ENCODE data around the gene NINL.
"Not testable (repeated sequence)": the region's sequence is repeated elsewhere in the genome, so short reads cannot be mapped to it uniquely, and the experiment has no call there.

The NINL gene

GRCh38 chr20:25601659-25602058 is 16.3 kb upstream of the NINL start:
- Histone ChIP-seq H3K36me3 (no peaks in the 10 kb centered on the region), H3K4me3 (ENCODE audit: low read depth, low read length) (no peak overlapping the region), H3K27ac (no peak overlapping the region), H3K9me3 (ENCODE audit: severe bottlenecking) (no peaks in the 10 kb centered on the region), H3K27me3 (ENCODE audit: insufficient read depth, low read depth, severe bottlenecking) (no peaks in the 10 kb centered on the region)
- no peak for DNase-seq
- no peak for TF ChIP-seq CTCF (IDR thresholded peaks at IDR 0.05; ENCODE audit: low read depth, low read length)

GRCh38 chr20:25600632-25601031 is 15.3 kb upstream of the NINL start:
- Histone ChIP-seq H3K27me3 (ENCODE audit: insufficient read depth, low read depth, severe bottlenecking) (no peaks in the 10 kb centered on the region), H3K27ac (no peak overlapping the region)
- TF ChIP-seq CTCF (IDR thresholded peaks at IDR 0.05; ENCODE audit: low read depth, low read length) = no peak

GRCh38 chr20:25592135-25592852 is 7.0 kb upstream of the NINL start:
- no peaks in the 10 kb centered on the region for H3K36me3 ChIP-seq
- no peaks in the 10 kb centered on the region for H3K9me3 ChIP-seq (ENCODE audit: severe bottlenecking)
- no peak overlapping the region for H3K27ac ChIP-seq
- no peaks in the 10 kb centered on the region for H3K27me3 ChIP-seq (ENCODE audit: insufficient read depth, low read depth, severe bottlenecking)
- TF ChIP-seq CTCF (IDR thresholded peaks at IDR 0.05; ENCODE audit: low read depth, low read length) = no peak
- no peak overlapping the region for H3K4me3 ChIP-seq (ENCODE audit: low read depth, low read length)
- no peak for DNase-seq

More at GRCh38 chr20:25600632-25601031, 15.3 kb upstream of the NINL start:
- DNase-seq = no peak
- Histone ChIP-seq H3K9me3 (ENCODE audit: severe bottlenecking) (no peaks in the 10 kb centered on the region), H3K36me3 (no peaks in the 10 kb centered on the region), H3K4me3 (ENCODE audit: low read depth, low read length) (no peak overlapping the region)

- H3K36me3 ChIP-seq; H3K27ac ChIP-seq; H3K9me3 ChIP-seq (ENCODE audit: severe bottlenecking); H3K27me3 ChIP-seq (ENCODE audit: insufficient read depth, low read depth, severe bottlenecking); DNase-seq; H3K4me3 ChIP-seq (ENCODE audit: low read depth, low read length): not testable (repeated sequence)
Measured at GRCh38 chr20:25590778-25591177, 5.4 kb upstream of the NINL start.

GRCh38 chr20:25588491-25588890 is 3.2 kb upstream of the NINL start:
- Histone ChIP-seq H3K27me3 (ENCODE audit: insufficient read depth, low read depth, severe bottlenecking) (no peaks in the 10 kb centered on the region), H3K4me3 (ENCODE audit: low read depth, low read length) (no peak overlapping the region), H3K9me3 (ENCODE audit: severe bottlenecking) (no peaks in the 10 kb centered on the region), H3K36me3 (no peaks in the 10 kb centered on the region; the same call in 1 of the 2 replicates), H3K27ac (no peak overlapping the region)
- no peak for TF ChIP-seq CTCF (IDR thresholded peaks at IDR 0.05; ENCODE audit: low read depth, low read length)
- DNase-seq = no peak

- H3K27me3 ChIP-seq (ENCODE audit: insufficient read depth, low read depth, severe bottlenecking) = no peaks in the 10 kb centered on the region
- H3K36me3 ChIP-seq = no peaks in the 10 kb centered on the region; the same call in 1 of the 2 replicates
- no peak for TF ChIP-seq CTCF (IDR thresholded peaks at IDR 0.05; ENCODE audit: low read depth, low read length)
- no peaks in the 10 kb centered on the region for H3K9me3 ChIP-seq (ENCODE audit: severe bottlenecking)
- H3K27ac ChIP-seq = no peak overlapping the region
- H3K4me3 ChIP-seq (ENCODE audit: low read depth, low read length) = no peak overlapping the region
- DNase-seq = no peak
Measured at GRCh38 chr20:25587536-25587935, 2.2 kb upstream of the NINL start.

All from WERI-Rb-1 (cell line).